ENCODE results near the gene VPS41.

GRCh38 chr7:38751416-38751815 is 157.6 kb downstream of the VPS41 start:
- TF ChIP-seq SIX5 (IDR thresholded peaks at IDR 0.05; ENCODE audit: low read depth, low read length, severe bottlenecking) = no peak
- TF ChIP-seq BHLHE40 (IDR thresholded peaks at IDR 0.05; ENCODE audit: borderline replicate concordance in 1 of 2, low read depth in 2 of 2, low read length in 1 of 2) = no peak
- TF ChIP-seq, protein P1, sequence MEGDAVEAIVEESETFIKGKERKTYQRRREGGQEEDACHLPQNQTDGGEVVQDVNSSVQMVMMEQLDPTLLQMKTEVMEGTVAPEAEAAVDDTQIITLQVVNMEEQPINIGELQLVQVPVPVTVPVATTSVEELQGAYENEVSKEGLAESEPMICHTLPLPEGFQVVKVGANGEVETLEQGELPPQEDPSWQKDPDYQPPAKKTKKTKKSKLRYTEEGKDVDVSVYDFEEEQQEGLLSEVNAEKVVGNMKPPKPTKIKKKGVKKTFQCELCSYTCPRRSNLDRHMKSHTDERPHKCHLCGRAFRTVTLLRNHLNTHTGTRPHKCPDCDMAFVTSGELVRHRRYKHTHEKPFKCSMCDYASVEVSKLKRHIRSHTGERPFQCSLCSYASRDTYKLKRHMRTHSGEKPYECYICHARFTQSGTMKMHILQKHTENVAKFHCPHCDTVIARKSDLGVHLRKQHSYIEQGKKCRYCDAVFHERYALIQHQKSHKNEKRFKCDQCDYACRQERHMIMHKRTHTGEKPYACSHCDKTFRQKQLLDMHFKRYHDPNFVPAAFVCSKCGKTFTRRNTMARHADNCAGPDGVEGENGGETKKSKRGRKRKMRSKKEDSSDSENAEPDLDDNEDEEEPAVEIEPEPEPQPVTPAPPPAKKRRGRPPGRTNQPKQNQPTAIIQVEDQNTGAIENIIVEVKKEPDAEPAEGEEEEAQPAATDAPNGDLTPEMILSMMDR (IDR thresholded peaks at IDR 0.05 in 2 of 3, conservative IDR thresholded peaks at IDR 0.05 in 1 of 3; ENCODE audit: control insufficient read depth in 2 of 3, extremely low read depth in 1 of 3, insufficient read depth in 1 of 3, low read depth in 3 of 3, low read length in 3 of 3) = no peak
- TF ChIP-seq KAT2A (conservative IDR thresholded peaks at IDR 0.05; ENCODE audit: control insufficient read depth, low read depth, low read length) = no peak
- no peak for TF ChIP-seq BMI1 (IDR thresholded peaks at IDR 0.05; ENCODE audit: borderline replicate concordance)
- TF ChIP-seq RFX5 (IDR thresholded peaks at IDR 0.05; ENCODE audit: low read depth, low read length) = no peak
- no peak for TF ChIP-seq NFYA (IDR thresholded peaks at IDR 0.05; ENCODE audit: borderline replicate concordance, low read depth, low read length)
- TF ChIP-seq SREBF2 (IDR thresholded peaks at IDR 0.05; ENCODE audit: low read length) = no peak
- TF ChIP-seq ZNF274 (IDR thresholded peaks at IDR 0.05; ENCODE audit: insufficient read depth, insufficient read length) = no peak
- TF ChIP-seq RCOR1 (conservative IDR thresholded peaks at IDR 0.05; ENCODE audit: low read depth, low read length) = no peak
